Stimulated activated effector memory CD8-positive, alpha-beta T cell treated with anti-CD3 and anti-CD28 coated beads, Interleukin-12 subunit alpha, Interleukin-12 subunit beta, amount 100 ng/mL, for 72 hours (primary cell): ENCODE measurements around the gene AP1S1.

ENCODE experiments used
- ATAC-seq: fragments of 150-1000 bp; cut with Tn5 transposase; 2 replicates; pipeline ENCODE4 v1.10.0; 2021
- DNase-seq, 2 donors: peaks; one replicate each; pipeline ENCODE4 v3.0.0; 2021 to 2022; ENCODE audit warnings: low spot score in 2 of 2
- H3K27ac Mint-ChIP-seq: one replicate; pipeline ENCODE4 v1.8.0; 2022; ENCODE audit warnings: mild to moderate bottlenecking, mixed read lengths
- H3K36me3 Mint-ChIP-seq: one replicate; pipeline ENCODE4 v1.8.0; 2022; ENCODE audit warnings: mild to moderate bottlenecking, mixed read lengths
- H3K4me1 Mint-ChIP-seq: one replicate; pipeline ENCODE4 v1.8.0; 2022; ENCODE audit warnings: mixed read lengths
- H3K4me3 Mint-ChIP-seq: one replicate; pipeline ENCODE4 v1.8.0; 2022; ENCODE audit warnings: mild to moderate bottlenecking, mixed read lengths
- H3K9me3 Mint-ChIP-seq: one replicate; pipeline ENCODE4 v1.8.0; 2022; ENCODE audit warnings: mixed read lengths

The AP1S1 gene

DNA sequence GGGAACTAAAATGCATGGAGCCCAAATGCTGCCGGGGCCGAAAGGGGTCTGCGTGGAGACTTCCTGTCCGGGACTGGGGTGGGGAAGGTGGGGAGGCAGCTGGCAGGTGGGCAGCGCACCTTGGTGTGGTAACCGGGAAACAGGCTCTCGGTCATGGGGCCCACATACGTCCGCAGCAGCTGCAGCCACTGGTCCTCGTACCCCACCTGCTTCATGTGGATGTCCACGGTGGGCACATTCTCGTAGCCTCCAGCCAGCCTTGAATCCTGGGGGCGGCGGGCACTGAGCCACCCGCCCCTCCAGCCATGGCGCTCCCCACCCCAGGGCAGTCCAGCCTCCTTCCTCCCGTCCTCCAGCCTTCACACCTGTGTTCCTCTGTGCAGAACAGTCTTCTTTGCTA lies 53.2 kb downstream of the AP1S1 start:
- Mint-ChIP-seq H3K4me1 (peaks cover 7% of the 10 kb centered on the region), H3K9me3 (no peaks in the 10 kb centered on the region), H3K36me3 (peaks cover 44% of the 10 kb centered on the region), H3K27ac (no peak overlapping the region), H3K4me3 (no peak overlapping the region)
- DNase-seq (no peak), ATAC-seq (no peak)

GRCh38 chr7:101208794-101209193 lies 54.5 kb downstream of the AP1S1 start:
- Mint-ChIP-seq H3K36me3 (peaks cover 52% of the 10 kb centered on the region), H3K9me3 (no peaks in the 10 kb centered on the region), H3K27ac (no peak overlapping the region), H3K4me1 (peaks cover 3% of the 10 kb centered on the region), H3K4me3 (no peak overlapping the region)
- DNase-seq (no peak), ATAC-seq (no peak)

DNA sequence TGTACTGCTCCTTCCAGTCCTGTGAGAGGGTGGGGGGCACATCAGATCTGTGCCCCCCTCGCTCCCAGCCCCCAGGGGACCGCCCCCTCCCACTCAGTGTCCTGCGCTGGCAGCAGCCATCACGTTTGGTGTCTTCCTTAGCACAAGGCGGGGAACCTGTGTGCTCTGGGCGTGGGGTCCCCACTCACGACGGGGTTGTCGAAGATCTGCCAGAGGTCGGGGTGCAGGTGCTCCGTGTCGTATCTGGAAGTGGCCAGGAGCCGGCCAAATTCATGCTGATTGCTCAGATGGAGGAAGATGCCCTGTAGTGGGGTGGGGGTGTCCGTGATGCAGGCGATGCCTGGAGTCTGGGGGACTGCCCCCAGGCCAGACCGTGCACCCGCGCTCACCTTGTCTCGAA lies 55.9 kb downstream of the AP1S1 start:
- no peaks in the 10 kb centered on the region for H3K9me3 Mint-ChIP-seq
- no peaks in the 10 kb centered on the region for H3K4me1 Mint-ChIP-seq
- peaks cover 63% of the 10 kb centered on the region for H3K36me3 Mint-ChIP-seq
- H3K27ac Mint-ChIP-seq = no peak overlapping the region
- ATAC-seq (no peak), DNase-seq (no peak)
- H3K4me3 Mint-ChIP-seq = no peak overlapping the region
